Endothelial cell (in vitro differentiated cells): ENCODE data around the gene SLC6A12. TPM values are rescaled to one million over a fixed set of nuclear protein-coding genes. Genes with fewer than 3 reads are reported as not detected.
"Not testable (repeated sequence)": the region's sequence is repeated elsewhere in the genome, so short reads cannot be mapped to it uniquely, and the experiment has no call there.

Experiments used
- DNase-seq: peaks from one replicate; pipeline ENCODE4 v3.0.0; 2021; ENCODE audit warnings: low spot score
- H3K27ac Mint-ChIP-seq: one replicate; pipeline ENCODE4 v1.8.0; 2021; ENCODE audit warnings: mixed read lengths, inconsistent platforms; ENCODE audit not compliant: unreplicated experiment
- H3K27me3 Mint-ChIP-seq: one replicate; pipeline ENCODE4 v1.8.0; 2021; ENCODE audit warnings: mild to moderate bottlenecking, moderate library complexity, mixed read lengths, inconsistent platforms; ENCODE audit not compliant: unreplicated experiment
- H3K36me3 Mint-ChIP-seq: one replicate; pipeline ENCODE4 v1.8.0; 2021; ENCODE audit warnings: mild to moderate bottlenecking, low read depth, mixed read lengths, inconsistent platforms; ENCODE audit not compliant: unreplicated experiment
- H3K4me1 Mint-ChIP-seq: one replicate; pipeline ENCODE4 v1.8.0; 2021; ENCODE audit warnings: mild to moderate bottlenecking, mixed read lengths, inconsistent platforms; ENCODE audit not compliant: unreplicated experiment
- H3K4me3 Mint-ChIP-seq: one replicate; pipeline ENCODE4 v1.8.0; 2021; ENCODE audit warnings: mild to moderate bottlenecking, mixed read lengths, inconsistent platforms; ENCODE audit not compliant: unreplicated experiment
- H3K9me3 Mint-ChIP-seq: one replicate; pipeline ENCODE4 v1.8.0; 2021; ENCODE audit warnings: mixed read lengths, inconsistent platforms; ENCODE audit not compliant: unreplicated experiment
- total RNA-seq: library from RNA; stranded (reverse); fragmentation: NEBNext Ultra II Directional; extraction: Animal tissue kit (Norgen Biotek cat#: 25700); gene quantifications from one replicate; pipeline ENCODE4 v1.2.1, GENCODE V29; 2021; ENCODE audit not compliant: unreplicated experiment
- TF ChIP-seq, protein P1 (sequence below): fragments of 200-600 bp; sonication (generic); IDR thresholded peaks from one replicate; pipeline ENCODE4 v1.5.0; 2021; ENCODE audit warnings: antibody characterized with exemption; ENCODE audit not compliant: unreplicated experiment

Gene SLC6A12
- total RNA-seq, 1 donor from 2014 or later, result 0.26 TPM

DNA sequence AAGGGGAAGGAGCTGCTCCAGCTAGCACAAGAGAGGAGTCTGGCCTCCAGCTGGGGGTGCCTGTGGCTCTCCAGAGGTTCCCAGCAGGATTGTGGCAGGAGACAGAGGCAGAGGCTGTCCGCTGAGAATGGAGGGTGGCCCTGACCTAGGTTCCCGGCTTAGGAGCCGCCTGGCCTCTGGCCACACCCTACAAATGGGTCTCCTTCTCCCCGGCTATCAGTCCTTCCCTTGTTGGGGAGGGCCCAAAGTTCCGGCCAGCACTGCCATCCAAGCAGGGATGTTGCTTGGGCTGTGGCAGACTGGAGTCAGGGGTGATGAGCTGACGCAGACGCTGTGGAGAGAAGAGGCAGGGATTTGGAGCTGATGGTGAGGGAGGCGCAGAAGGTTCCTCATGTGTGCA lies 23.1 kb downstream of the SLC6A12 start:
- no peak for DNase-seq
- no peaks in the 10 kb centered on the region for H3K9me3 Mint-ChIP-seq
- H3K36me3 Mint-ChIP-seq, result peaks cover 2% of the 10 kb centered on the region
- peaks cover 13% of the 10 kb centered on the region for H3K27me3 Mint-ChIP-seq
- TF ChIP-seq, protein P1, sequence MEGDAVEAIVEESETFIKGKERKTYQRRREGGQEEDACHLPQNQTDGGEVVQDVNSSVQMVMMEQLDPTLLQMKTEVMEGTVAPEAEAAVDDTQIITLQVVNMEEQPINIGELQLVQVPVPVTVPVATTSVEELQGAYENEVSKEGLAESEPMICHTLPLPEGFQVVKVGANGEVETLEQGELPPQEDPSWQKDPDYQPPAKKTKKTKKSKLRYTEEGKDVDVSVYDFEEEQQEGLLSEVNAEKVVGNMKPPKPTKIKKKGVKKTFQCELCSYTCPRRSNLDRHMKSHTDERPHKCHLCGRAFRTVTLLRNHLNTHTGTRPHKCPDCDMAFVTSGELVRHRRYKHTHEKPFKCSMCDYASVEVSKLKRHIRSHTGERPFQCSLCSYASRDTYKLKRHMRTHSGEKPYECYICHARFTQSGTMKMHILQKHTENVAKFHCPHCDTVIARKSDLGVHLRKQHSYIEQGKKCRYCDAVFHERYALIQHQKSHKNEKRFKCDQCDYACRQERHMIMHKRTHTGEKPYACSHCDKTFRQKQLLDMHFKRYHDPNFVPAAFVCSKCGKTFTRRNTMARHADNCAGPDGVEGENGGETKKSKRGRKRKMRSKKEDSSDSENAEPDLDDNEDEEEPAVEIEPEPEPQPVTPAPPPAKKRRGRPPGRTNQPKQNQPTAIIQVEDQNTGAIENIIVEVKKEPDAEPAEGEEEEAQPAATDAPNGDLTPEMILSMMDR, result no peak
- H3K4me1 Mint-ChIP-seq, result peaks cover 9% of the 10 kb centered on the region
- H3K4me3 Mint-ChIP-seq, result no peak overlapping the region
- no peak overlapping the region for H3K27ac Mint-ChIP-seq

DNA sequence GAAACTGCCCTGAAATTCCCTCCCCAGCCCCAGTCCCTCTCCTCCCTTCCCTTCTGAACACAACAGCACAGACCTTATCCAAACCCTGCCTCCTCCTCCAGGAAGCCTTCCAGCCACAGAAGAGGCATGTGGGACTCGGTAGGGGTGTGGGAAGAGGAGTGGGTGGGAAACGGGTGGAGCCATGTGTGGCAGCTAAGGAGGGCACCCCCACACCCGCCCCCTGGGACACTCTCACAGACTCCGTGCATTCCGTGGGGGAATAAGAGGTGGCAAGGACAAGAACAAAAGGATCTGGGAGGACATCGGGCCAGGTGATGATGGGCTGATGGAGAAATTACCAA lies 24.4 kb downstream of the SLC6A12 start:
- peaks cover 6% of the 10 kb centered on the region for H3K36me3 Mint-ChIP-seq
- TF ChIP-seq, protein P1, result no peak
- H3K27me3 Mint-ChIP-seq, result peaks cover 15% of the 10 kb centered on the region
- no peaks in the 10 kb centered on the region for H3K9me3 Mint-ChIP-seq
- DNase-seq, result no peak
- H3K27ac Mint-ChIP-seq, result no peak overlapping the region
- no peak overlapping the region for H3K4me3 Mint-ChIP-seq
- peaks cover 8% of the 10 kb centered on the region for H3K4me1 Mint-ChIP-seq

DNA sequence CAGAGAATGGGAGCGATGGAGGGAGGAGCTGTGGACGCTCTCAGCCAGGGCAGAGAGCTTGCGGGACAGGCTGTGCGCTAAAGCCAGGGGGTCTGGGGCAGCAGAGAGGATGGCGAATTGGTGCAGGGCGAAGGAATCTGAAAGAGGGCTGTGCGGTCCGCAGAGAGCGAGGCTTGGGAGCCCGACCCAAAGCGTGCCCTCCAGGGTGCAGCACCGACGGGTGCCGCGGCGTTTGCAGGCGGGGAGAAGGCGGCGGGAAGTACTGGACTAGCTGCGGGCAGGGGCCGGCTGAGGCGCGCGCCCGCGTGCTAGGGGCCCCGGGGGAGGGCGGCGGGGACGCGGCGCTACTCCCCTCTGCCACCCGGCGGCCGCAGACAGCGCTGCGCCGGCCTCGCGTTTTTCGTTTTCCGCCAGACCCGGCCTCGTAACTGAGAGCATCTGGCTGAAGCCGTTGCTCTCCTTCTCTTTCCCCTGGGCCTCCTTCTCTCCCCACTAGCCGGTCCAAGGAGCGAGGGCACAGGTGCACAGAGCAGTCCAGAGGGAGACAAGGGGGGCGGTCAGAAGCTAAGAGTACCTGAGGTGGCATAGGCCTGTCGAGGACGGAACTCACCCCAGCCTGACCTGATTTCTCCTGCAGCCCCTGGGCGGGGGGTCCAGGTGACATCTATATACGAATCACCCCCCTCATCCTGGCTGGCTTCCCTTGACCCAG lies 24.9 kb downstream of the SLC6A12 start:
- H3K27ac Mint-ChIP-seq, result no peak overlapping the region
- H3K4me3 Mint-ChIP-seq, result peak overlapping the region; percentile 86
- DNase-seq, result peak; percentile 79
- H3K4me1 Mint-ChIP-seq, result peaks cover 8% of the 10 kb centered on the region
- peaks cover 15% of the 10 kb centered on the region for H3K27me3 Mint-ChIP-seq
- TF ChIP-seq, protein P1, result peak; percentile 63
- H3K36me3 Mint-ChIP-seq, result peaks cover 6% of the 10 kb centered on the region
- H3K9me3 Mint-ChIP-seq, result no peaks in the 10 kb centered on the region

DNA sequence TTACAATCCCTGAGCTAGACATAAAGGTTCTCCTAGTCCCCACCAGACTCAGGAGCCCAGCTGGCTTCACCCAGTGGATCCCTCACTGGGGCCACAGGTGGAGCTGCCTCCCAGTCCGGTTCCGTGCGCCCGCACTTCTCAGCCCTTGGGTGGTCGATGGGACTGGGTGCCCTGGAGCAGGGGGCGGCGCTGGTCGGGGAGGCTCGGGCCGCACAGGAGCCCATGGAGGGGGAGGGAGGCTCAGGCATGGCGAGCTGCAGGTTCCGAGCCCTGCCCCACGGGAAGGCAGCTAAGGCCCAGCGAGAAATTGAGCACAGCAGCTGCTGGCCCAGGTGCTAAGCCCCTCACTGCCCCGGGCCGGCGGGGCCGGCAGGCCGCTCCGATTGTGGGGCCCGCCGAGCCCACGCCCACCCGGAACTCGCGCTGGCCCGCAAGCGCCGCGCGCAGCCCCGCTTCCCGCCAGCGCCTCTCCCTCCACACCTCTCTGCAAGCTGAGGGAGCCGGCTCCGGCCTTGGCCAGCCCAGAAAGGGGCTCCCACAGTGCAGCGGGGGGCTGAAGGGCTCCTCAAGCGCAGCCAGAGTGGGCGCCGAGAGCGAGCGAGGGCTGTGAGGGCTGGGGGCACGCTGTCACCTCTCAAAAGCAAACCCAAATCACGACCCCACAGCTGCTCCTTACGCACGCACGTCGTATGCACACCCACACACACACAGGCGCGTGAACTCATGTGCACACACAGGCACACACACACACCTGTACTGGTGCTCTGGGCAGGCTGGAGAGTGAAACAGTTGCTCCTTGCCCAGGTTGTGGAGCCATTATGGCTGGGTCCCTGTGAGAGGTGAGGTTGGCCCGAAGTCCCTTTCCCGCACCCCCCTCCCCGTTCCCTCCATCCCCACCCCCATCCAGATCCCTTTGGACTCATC lies 25.7 kb downstream of the SLC6A12 start:
- H3K4me1 Mint-ChIP-seq, DNase-seq, H3K9me3 Mint-ChIP-seq, H3K27ac Mint-ChIP-seq, H3K36me3 Mint-ChIP-seq: not testable (repeated sequence)
- Mint-ChIP-seq H3K4me3 (peak overlapping the region; percentile 86), H3K27me3 (peaks cover 14% of the 10 kb centered on the region)

DNA sequence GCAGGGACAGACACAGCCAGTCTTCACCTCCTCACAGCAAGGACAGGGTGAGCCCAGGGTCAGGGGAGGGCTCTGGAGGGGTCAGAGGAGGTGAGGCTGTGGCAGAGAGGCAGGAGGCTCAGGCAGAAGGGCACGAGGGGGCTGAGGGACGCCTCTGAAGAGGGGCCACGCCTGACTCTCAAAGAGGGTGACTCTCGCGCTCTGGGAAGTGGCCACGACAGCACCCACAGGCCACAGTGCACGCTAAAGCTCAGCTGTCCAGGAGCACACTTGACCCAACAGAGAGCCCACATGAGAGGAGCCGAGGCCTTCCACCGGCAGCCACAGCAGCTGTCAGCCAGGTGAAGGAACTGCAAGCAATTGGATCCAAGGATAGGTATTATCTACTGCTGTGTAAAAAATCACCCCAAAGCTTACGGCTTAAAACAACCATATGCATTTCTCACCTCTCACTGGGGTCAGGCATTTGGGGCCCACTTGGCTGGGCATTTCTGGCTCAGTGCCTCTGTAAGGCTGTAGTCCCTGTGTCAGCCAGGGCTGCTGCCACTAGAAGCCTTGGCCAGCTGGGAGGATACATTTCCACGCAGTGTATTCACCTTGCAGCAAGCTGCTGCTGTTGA lies 27.8 kb downstream of the SLC6A12 start:
- no peaks in the 10 kb centered on the region for H3K9me3 Mint-ChIP-seq
- H3K27me3 Mint-ChIP-seq, result peaks cover 12% of the 10 kb centered on the region
- peaks cover 4% of the 10 kb centered on the region for H3K36me3 Mint-ChIP-seq
- no peak overlapping the region for H3K4me3 Mint-ChIP-seq
- no peak for DNase-seq
- H3K27ac Mint-ChIP-seq, result no peak overlapping the region
- TF ChIP-seq, protein P1, result no peak
- H3K4me1 Mint-ChIP-seq, result peaks cover 8% of the 10 kb centered on the region
